ENCODE measurements around the gene ANOS1. TPM values are rescaled to one million over a fixed set of nuclear protein-coding genes. Genes with fewer than 3 reads are reported as not detected.

Gene ANOS1
- total RNA-seq, 4 donors from 2014 or later, result 1.3 to 5.7 (median 3.5) TPM

GRCh38 chrX:8689473-8689872 is 42.5 kb downstream of the ANOS1 start:
- no peaks in the 10 kb centered on the region for H3K27me3 ChIP-seq
- no peaks in the 10 kb centered on the region for H3K9me3 ChIP-seq
- no peaks in the 10 kb centered on the region for H3K36me3 ChIP-seq
- H3K27ac ChIP-seq, result no peak overlapping the region
- H3K4me1 ChIP-seq, result no peaks in the 10 kb centered on the region
- no peak overlapping the region for H3K4me3 ChIP-seq
- TF ChIP-seq EP300 (IDR thresholded peaks at IDR 0.05) (no peak), POLR2AphosphoS5 (IDR thresholded peaks at IDR 0.05) (no peak), POLR2A (IDR thresholded peaks at IDR 0.05) (no peak), CTCF (IDR thresholded peaks at IDR 0.05) (no peak)
- ATAC-seq, result no peak
- WGBS, 2 donors (ENCODE audit: low coverage in 1 of 2), result 78% methylated on average over 1 of the region's 3 CpGs; no CpG with 5 or more reads in 1 of the 2 donors

- H3K4me3 ChIP-seq, result no peak overlapping the region
- 20 to 40% methylated on average over 1 to 2 of the region's 3 CpGs for WGBS, 2 donors (ENCODE audit: low coverage in 1 of 2)
- H3K27ac ChIP-seq, result no peak overlapping the region
- ATAC-seq, result no peak
- no peaks in the 10 kb centered on the region for H3K9me3 ChIP-seq
- no peaks in the 10 kb centered on the region for H3K4me1 ChIP-seq
- H3K36me3 ChIP-seq, result no peaks in the 10 kb centered on the region
- no peaks in the 10 kb centered on the region for H3K27me3 ChIP-seq
- no peak for TF ChIP-seq POLR2A (IDR thresholded peaks at IDR 0.05)
- no peak for TF ChIP-seq POLR2AphosphoS5 (IDR thresholded peaks at IDR 0.05)
- TF ChIP-seq CTCF (IDR thresholded peaks at IDR 0.05), result no peak
- TF ChIP-seq EP300 (IDR thresholded peaks at IDR 0.05), result no peak
Measured at GRCh38 chrX:8688776-8689175, 43.2 kb downstream of the ANOS1 start.

GRCh38 chrX:8684201-8684965 is 47.6 kb downstream of the ANOS1 start:
- Histone ChIP-seq H3K9me3 (no peaks in the 10 kb centered on the region), H3K27ac (no peak overlapping the region), H3K36me3 (no peaks in the 10 kb centered on the region), H3K27me3 (no peaks in the 10 kb centered on the region), H3K4me3 (no peak overlapping the region), H3K4me1 (no peaks in the 10 kb centered on the region)
- no peak for ATAC-seq
- TF ChIP-seq POLR2AphosphoS5 (IDR thresholded peaks at IDR 0.05) (no peak), EP300 (IDR thresholded peaks at IDR 0.05) (no peak), POLR2A (IDR thresholded peaks at IDR 0.05) (no peak), CTCF (IDR thresholded peaks at IDR 0.05) (no peak)
- WGBS, 2 donors (ENCODE audit: low coverage in 1 of 2), result 48 to 80% methylated on average over 1 to 2 of the region's 16 CpGs

GRCh38 chrX:8683687-8684086 is 48.2 kb downstream of the ANOS1 start:
- ATAC-seq, result no peak
- WGBS, 2 donors (ENCODE audit: low coverage in 1 of 2), result 79 to 91% methylated on average over 4 to 5 of the region's 5 CpGs
- Histone ChIP-seq H3K4me3 (no peak overlapping the region), H3K9me3 (no peaks in the 10 kb centered on the region), H3K27ac (no peak overlapping the region), H3K36me3 (no peaks in the 10 kb centered on the region), H3K27me3 (no peaks in the 10 kb centered on the region), H3K4me1 (no peaks in the 10 kb centered on the region)
- no peak for TF ChIP-seq CTCF (IDR thresholded peaks at IDR 0.05)
- no peak for TF ChIP-seq POLR2AphosphoS5 (IDR thresholded peaks at IDR 0.05)
- TF ChIP-seq EP300 (IDR thresholded peaks at IDR 0.05), result no peak
- no peak for TF ChIP-seq POLR2A (IDR thresholded peaks at IDR 0.05)

- H3K27ac ChIP-seq, result no peak overlapping the region
- no peaks in the 10 kb centered on the region for H3K4me1 ChIP-seq
- H3K9me3 ChIP-seq, result no peaks in the 10 kb centered on the region
- no peak for TF ChIP-seq POLR2A (IDR thresholded peaks at IDR 0.05)
- TF ChIP-seq POLR2AphosphoS5 (IDR thresholded peaks at IDR 0.05), result no peak
- no peak for TF ChIP-seq CTCF (IDR thresholded peaks at IDR 0.05)
- no peak for TF ChIP-seq EP300 (IDR thresholded peaks at IDR 0.05)
- no peak for ATAC-seq
- no peaks in the 10 kb centered on the region for H3K36me3 ChIP-seq
- no peak overlapping the region for H3K4me3 ChIP-seq
- no peaks in the 10 kb centered on the region for H3K27me3 ChIP-seq
- WGBS, 2 donors (ENCODE audit: low coverage in 1 of 2), result 85 to 88% methylated on average over 6 to 7 of the region's 7 CpGs
Measured at GRCh38 chrX:8679550-8679949, 52.4 kb downstream of the ANOS1 start.
